Endodermal cell (in vitro differentiated cells): Measurements from ENCODE around the gene PCBP1. TPM values are rescaled to one million over a fixed set of nuclear protein-coding genes. Genes with fewer than 3 reads are reported as not detected.

Experiments used
- DNase-seq: peaks from one replicate; pipeline ENCODE4 v3.0.0-alpha.2; 2017
- H3K27ac ChIP-seq: 2 replicates; pipeline ENCODE4 v1.5.1; 2013; ENCODE audit warnings: mild to moderate bottlenecking, low read depth, low read length, moderate library complexity
- H3K27me3 ChIP-seq: 2 replicates; pipeline ENCODE4 v1.6.1; 2013; ENCODE audit warnings: mild to moderate bottlenecking, low read length, moderate library complexity; ENCODE audit not compliant: insufficient read depth, control insufficient read depth, poor library complexity, severe bottlenecking
- H3K36me3 ChIP-seq: 2 replicates; pipeline ENCODE4 v1.7.0; 2013; ENCODE audit warnings: mild to moderate bottlenecking, low read length, moderate library complexity; ENCODE audit not compliant: control insufficient read depth, insufficient read depth
- H3K4me1 ChIP-seq: one replicate; pipeline ENCODE4 v1.7.0; 2013; ENCODE audit warnings: low read length; ENCODE audit not compliant: control insufficient read depth, insufficient read depth
- H3K4me3 ChIP-seq: 2 replicates; pipeline ENCODE4 v1.5.1; 2013; ENCODE audit warnings: mild to moderate bottlenecking, low read length, moderate library complexity
- H3K9ac ChIP-seq: 2 replicates; pipeline ENCODE4 v1.6.1; 2013; ENCODE audit warnings: mild to moderate bottlenecking, low read length, moderate library complexity; ENCODE audit not compliant: poor library complexity, severe bottlenecking; ENCODE audit errors: extremely low read depth
- H3K9me3 ChIP-seq: 2 replicates; pipeline ENCODE4 v1.6.1; 2013; ENCODE audit warnings: mild to moderate bottlenecking, low read length, moderate library complexity; ENCODE audit not compliant: control insufficient read depth
- H3K27ac Mint-ChIP-seq: 2 replicates; pipeline ENCODE4 v1.8.0; 2020; ENCODE audit warnings: mixed read lengths
- H3K27me3 Mint-ChIP-seq: 2 replicates; pipeline ENCODE4 v1.8.0; 2021; ENCODE audit warnings: mild to moderate bottlenecking, mixed read lengths; ENCODE audit not compliant: insufficient read depth
- H3K36me3 Mint-ChIP-seq: 2 replicates; pipeline ENCODE4 v1.8.0; 2020; ENCODE audit warnings: low read depth, mixed read lengths
- H3K4me1 Mint-ChIP-seq: 2 replicates; pipeline ENCODE4 v1.8.0; 2020; ENCODE audit warnings: mixed read lengths
- H3K4me3 Mint-ChIP-seq: 2 replicates; pipeline ENCODE4 v1.8.0; 2020; ENCODE audit warnings: mild to moderate bottlenecking, moderate library complexity, mixed read lengths
- H3K9me3 Mint-ChIP-seq: 2 replicates; pipeline ENCODE4 v1.8.0; 2020; ENCODE audit warnings: mild to moderate bottlenecking, mixed read lengths
- CTCF ChIP-seq: fragments of 200-600 bp; sonication (generic); conservative IDR thresholded peaks from 2 replicates; pipeline ENCODE4 v1.5.0; 2021; ENCODE audit warnings: antibody characterized with exemption, mild to moderate bottlenecking
- WGBS, 2 experiments: methylation state at CpG; one replicate each; pipeline versions ENCODE4 v1.1.5 to v1.1.7; 2013; ENCODE audit warnings: missing lambda C conversion rate in 2 of 2, mixed read lengths in 1 of 2; ENCODE audit not compliant: insufficient coverage in 1 of 2, insufficient read length in 1 of 2; 5-methylcytosine and 5-hydroxymethylcytosine counted together
- total RNA-seq, 2 donors: library from RNA; stranded (reverse); fragmentation: NEBNext Ultra II Directional in 1 of 2; extraction: Animal tissue kit (Norgen Biotek cat#: 25700) in 1 of 2; gene quantifications; 2 replicates in 1 of 2; 3 replicates in 1 of 2; pipeline ENCODE4 v1.2.1, GENCODE V29; 2021

PCBP1 gene
- total RNA-seq, 2 donors from 2014 or later: 344 to 357 TPM

GRCh38 chr2:70122470-70122869 is 35.2 kb downstream of the PCBP1 start:
- TF ChIP-seq CTCF: no peak
- Histone ChIP-seq H3K27ac (no peak overlapping the region), H3K4me3 (no peak overlapping the region), H3K9me3 (no peaks in the 10 kb centered on the region), H3K27me3 (no peaks in the 10 kb centered on the region), H3K36me3 (no peaks in the 10 kb centered on the region), H3K9ac (no peak overlapping the region), H3K4me1 (peaks cover 10% of the 10 kb centered on the region)
- H3K36me3 Mint-ChIP-seq: no peaks in the 10 kb centered on the region
- H3K9me3 Mint-ChIP-seq: no peaks in the 10 kb centered on the region
- WGBS, 2 experiments: 93 to 100% methylated on average over 2 to 4 of the region's 4 CpGs
- no peaks in the 10 kb centered on the region for H3K27me3 Mint-ChIP-seq
- H3K4me1 Mint-ChIP-seq: peaks cover 35% of the 10 kb centered on the region
- H3K4me3 Mint-ChIP-seq: no peak overlapping the region
- no peak for DNase-seq
- no peak overlapping the region for H3K27ac Mint-ChIP-seq

- Histone ChIP-seq H3K27me3 (no peaks in the 10 kb centered on the region), H3K9me3 (no peaks in the 10 kb centered on the region), H3K9ac (peak overlapping the region; percentile 92), H3K4me3 (peak overlapping the region; percentile 87), H3K27ac (peak overlapping the region; percentile 100), H3K36me3 (no peaks in the 10 kb centered on the region), H3K4me1 (peaks cover 10% of the 10 kb centered on the region)
- Mint-ChIP-seq H3K27me3 (no peaks in the 10 kb centered on the region), H3K4me3 (peak overlapping the region; percentile 87), H3K9me3 (no peaks in the 10 kb centered on the region), H3K27ac (peak overlapping the region; percentile 99), H3K36me3 (no peaks in the 10 kb centered on the region), H3K4me1 (peaks cover 41% of the 10 kb centered on the region)
- WGBS, 2 experiments: 40 to 42% methylated on average over 19 to 20 of the region's 20 CpGs
- DNase-seq: peak; percentile 94
- peak; percentile 35 for TF ChIP-seq CTCF
Observed at GRCh38 chr2:70123051-70123828, 36.0 kb downstream of the PCBP1 start.

GRCh38 chr2:70123829-70124116 is 36.5 kb downstream of the PCBP1 start:
- H3K36me3 ChIP-seq: no peaks in the 10 kb centered on the region
- Mint-ChIP-seq H3K4me1 (peaks cover 40% of the 10 kb centered on the region), H3K4me3 (peak overlapping the region; percentile 87), H3K9me3 (no peaks in the 10 kb centered on the region), H3K27me3 (no peaks in the 10 kb centered on the region), H3K36me3 (no peaks in the 10 kb centered on the region), H3K27ac (peak overlapping the region; percentile 99)
- H3K4me3 ChIP-seq: peak overlapping the region; percentile 87
- peaks cover 10% of the 10 kb centered on the region for H3K4me1 ChIP-seq
- peak overlapping the region; percentile 100 for H3K27ac ChIP-seq
- no peaks in the 10 kb centered on the region for H3K27me3 ChIP-seq
- WGBS, 2 experiments: 28% methylated on average over 8 to 11 of the region's 11 CpGs
- DNase-seq: no peak
- H3K9ac ChIP-seq: peak overlapping the region; percentile 92
- TF ChIP-seq CTCF: no peak
- no peaks in the 10 kb centered on the region for H3K9me3 ChIP-seq
